OCI-LY1 (cell line): Measurements from ENCODE around the gene TIMM44.

Source experiments
- CTCF ChIP-seq: fragments of 200-600 bp; sonication (generic), shearing (Covaris generic); IDR thresholded peaks from 2 replicates; pipeline ENCODE4 v1.5.1; 2017; ENCODE audit warnings: mild to moderate bottlenecking, antibody characterized with exemption, low read length, moderate library complexity, mixed read lengths
- EZH2 ChIP-seq: fragments of 200-600 bp; sonication (generic), shearing (Covaris generic); IDR thresholded peaks from 2 replicates; pipeline ENCODE4 v1.8.0; 2017; ENCODE audit warnings: borderline replicate concordance, mixed run types, mild to moderate bottlenecking, antibody characterized with exemption, low read length, moderate library complexity, mixed read lengths

GRCh38 chr19:7920519-7921301, 22.8 kb downstream of the TIMM44 start:
- no peak for TF ChIP-seq CTCF
- TF ChIP-seq EZH2 = no peak
